GM18907 (cell line): ENCODE results near the gene KDM4B.
"Not testable (repeated sequence)": the region's sequence is repeated elsewhere in the genome, so short reads cannot be mapped to it uniquely, and the experiment has no call there.

ENCODE experiments used
- ATAC-seq: cut with Tn5 transposase; IDR thresholded peaks from one replicate; pipeline ENCODE4 v1.9.1; 2021; ENCODE audit warnings: mild to moderate bottlenecking, moderate library complexity; ENCODE audit not compliant: unreplicated experiment

Gene KDM4B

DNA sequence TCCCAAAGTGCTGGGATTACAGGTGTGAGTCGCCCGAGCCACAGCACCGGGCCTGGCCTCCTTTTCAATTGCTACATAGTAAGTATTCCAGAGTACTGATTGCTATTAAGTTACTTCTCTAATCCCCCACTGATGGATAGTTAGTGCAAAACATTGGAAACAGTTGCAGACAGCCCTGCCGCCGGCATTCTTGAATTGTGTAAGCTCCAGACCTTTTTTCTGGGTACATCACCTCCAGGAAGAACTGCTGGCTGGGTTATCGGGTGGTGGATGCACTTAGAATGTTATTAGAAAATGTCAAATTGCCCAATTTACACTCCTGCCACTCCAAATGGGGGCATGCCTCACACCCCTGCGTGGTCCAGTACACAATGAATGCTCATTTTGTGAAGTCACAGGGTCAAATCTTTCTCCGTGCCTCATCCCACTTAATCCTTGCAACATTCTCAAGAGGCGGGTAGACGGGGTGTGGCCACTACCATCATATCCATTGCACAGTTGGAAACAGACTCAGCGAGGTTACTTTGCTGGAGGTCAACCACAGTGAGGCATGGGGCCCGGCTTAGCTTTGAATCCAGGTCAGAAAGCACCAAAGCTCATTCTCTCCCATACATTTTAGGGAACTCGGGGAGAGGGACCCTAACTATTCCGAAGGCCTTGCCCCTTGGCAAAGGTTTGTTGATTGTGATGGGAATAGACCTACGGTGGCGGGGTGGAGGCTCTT is 1.0 kb upstream of the KDM4B start:
- ATAC-seq: no peak

DNA sequence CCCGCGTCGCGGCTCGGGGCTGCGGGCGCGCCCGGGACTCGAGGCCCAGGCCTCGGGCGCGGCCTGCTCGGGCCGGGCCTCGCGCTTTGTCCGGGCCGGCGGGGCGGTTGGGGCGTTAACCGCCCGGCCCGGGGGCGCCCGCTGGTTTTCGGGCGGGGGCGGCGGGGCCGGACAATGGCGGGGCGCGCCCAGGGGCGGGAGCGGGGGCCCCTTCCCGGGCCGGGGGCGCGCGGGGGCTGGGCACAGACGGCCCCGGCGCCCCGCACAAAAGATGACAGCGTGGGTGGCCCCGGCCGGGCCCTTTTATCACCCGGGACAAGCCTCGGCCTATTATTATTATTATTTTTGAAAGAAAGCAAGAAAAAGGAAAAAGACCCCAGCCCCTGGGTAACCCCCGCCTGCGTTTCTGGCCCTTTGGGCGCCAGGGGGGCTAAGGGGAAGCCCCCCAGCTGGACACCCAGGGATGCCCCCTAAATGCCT is 419 bp downstream of the KDM4B start:
- ATAC-seq: no peak

DNA sequence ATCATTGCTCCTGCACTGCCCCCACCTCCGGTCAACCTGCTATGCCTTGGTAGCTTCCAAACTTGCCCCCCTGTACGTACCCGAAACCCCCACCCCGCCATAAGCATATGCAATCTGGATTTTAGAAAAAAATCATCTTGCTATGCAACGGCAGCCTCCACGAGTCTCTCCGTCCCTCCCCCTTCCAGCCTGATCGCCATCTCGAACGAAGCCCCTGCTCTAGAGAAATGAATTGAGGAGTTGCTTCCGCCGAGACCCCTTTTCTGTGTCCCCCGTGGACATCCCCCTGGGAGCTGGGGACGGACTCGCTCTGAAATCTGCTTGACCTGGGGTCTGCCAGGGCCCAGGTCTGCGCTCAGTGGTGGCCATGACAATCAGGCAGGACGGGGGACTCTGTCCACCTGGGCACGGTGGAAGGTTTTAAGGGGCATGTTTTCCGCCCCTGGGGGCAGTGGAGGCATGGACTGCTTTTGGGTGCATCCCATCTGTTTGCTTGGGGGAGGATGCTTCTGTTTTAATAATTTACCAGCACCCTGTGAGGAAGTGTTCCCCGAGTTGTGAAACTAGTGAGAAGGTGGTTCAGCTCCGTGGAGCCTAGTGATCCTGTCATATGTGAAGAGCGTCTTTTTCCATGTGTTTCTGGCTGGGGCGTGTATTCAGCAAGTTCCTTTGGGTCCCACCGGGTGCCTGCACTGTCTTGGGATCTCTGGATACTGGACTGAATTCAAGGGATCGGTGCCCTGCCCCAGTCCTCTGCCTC is 1.0 kb downstream of the KDM4B start:
- ATAC-seq: no peak

DNA sequence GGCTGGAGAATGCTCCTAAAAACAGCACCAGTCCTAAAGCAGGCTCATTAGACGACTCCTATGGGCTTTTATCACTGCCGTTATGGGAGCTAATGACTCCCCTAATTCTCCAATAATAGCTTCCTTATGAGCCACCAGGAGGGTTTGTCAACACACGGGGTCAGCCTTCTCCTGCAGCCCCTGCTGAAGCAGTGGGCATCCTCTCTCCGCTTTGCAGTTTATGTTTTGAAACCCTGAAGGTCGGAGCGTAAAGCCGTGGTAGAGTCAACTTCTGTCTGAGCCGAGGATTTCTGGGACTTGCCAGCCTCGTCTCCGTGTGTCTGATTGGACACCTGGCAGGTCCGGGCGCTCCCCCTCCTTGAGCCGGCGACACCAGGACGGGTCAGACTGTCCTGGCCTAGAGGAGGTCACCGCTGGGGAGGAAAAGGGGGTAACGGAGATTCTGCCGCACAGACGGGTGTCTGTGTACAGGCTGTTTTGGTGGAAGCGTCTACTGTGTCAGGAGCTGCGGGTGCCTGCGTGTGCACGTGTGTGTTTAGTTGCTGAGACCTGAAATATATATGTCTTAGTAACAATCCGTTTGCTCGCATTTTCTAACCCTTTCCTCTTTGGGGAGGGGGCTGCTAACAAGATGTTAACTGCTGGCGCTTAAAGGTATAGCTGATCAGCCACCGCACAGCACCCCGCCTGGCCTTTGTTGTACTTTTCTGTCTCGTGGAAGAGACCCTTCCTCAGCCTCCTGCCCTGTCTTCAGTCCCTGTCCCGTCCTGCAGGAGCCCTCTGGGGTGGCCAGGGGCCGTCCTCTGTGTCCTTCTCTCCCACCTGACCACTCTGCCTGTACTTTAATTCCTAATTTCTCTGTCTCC is 1.9 kb downstream of the KDM4B start:
- ATAC-seq: no peak

DNA sequence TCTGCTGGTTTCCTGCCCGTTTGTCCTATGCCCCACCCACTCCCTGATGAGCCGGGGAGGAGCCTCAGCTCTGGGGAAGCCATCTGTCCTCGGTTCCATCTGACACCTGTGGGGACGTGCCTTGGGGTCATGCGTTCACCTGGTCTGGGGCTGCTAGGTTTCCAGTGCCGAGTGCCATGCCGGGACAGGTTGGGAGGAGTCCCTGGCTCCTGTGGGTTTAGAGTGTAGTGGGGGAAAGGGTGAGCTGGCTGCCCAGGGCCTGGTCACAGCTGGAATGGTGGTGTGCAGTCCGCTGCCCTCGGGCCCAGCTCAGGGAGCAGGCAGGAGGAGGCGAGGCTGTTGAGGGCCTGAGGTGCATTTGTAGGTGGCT is 2.5 kb downstream of the KDM4B start:
- ATAC-seq: no peak

DNA sequence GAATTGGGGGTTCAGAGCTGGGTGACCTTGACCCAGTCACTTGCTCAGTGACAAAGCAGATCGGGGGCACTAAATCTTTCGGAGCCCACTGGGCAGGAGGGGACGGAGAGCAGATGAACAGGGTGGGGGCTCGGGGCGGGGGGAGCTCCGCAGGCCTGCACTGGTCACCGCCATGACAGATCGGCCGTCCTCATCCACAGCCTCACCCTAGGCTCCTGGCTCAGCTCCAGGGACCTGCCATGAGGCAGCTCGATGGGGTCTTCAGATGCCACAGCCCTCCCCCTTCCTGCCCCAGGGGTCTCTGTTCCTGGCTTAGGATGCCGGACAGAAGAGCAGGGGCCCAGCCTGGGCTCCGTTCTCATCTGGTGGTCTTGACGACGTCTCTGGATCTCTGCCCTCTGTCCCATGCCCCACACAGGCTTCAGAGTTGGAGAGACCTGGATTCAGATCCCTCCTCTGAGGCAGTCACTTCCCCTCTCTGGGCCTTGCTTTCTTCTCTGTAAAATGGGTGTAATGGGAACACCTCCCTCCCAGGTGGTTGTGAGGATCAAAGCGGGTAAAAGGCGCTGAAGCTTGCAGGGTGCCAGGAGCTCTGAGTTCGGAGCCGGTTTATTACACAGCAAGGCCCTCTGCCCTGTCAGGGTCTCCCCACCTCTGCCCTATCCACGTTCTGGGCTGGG is 3.0 kb downstream of the KDM4B start:
- no peak for ATAC-seq

DNA sequence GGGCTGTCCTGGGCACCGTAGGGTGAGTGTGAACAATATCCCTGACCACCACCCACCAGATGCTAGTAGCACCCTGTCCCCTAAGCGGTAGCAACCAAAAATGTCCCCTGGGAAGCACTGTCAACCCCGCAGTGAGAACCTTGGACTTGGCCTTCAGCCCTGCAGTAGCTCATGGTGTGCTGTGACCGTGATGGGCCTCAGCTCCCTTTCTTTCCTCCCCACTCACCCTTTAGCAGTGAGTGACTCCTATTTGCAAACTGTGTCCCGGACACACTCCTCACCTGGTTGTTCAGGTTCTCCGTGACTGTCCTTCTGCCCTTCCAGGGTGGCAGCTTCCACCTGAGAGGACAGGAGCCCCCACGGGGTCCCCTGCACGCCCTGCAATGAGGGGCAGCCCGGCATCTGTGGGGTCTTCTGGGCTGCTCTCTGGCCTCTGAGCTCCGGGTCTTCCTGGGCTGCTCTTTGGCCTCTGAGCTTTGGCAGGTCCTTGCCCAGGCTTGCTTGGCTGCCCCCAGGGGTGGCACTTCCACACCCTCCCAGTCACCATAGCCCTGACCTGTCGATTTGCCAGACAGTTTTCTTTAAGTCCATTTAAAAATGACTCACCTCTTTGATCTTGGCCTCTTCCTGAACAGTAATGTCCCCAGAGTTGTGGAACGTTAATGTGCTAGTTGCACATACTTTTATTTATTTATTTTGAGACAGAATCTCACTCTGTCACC is 3.8 kb downstream of the KDM4B start:
- ATAC-seq: no peak

DNA sequence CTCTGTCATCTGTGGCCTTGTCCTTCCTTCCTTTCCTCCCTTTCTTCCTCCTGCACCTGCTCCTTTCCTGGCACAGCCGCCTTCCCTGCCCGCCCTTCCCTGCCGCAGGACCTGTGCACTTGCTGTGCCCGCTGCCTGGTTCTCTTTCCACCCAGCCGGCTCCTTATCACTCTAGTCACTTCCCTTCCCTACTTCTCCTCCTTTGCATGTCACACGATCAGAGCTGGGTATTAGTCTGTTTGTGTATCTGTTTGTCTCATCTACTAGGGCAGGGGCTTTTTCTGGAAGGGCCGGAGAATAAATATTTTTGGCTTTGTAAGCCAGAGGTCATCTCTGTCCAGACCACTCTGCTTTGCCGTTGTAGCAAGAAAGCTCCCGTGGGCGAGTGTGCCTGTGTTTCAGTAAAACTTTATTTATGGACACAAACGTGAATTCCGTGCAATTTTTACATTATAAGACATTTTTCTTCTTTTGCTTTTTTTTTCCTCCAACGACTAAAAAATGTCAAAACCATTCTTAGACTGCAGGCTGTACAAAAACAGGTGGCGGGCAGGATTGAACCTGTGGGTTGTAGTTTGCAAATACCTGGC is 6.1 kb downstream of the KDM4B start:
- ATAC-seq: no peak

DNA sequence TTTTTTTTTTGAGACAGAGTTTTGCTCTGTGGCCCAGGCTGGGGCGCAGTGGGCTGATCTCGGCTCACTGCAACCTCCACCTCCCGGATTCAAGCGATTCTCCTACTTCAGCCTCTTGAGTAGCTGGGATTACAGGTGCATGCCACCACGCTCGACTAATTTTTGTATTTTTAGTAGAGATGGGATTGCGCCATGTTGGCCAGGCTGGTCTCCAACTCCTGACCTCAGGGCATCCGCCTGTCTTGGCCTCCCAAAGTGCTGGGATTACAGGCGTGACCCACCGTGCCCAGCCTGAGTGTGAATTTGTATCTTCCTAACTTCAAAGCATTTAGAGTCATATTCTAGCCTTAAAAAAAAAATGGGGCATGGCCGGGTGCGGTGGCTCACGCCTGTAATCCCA is 6.7 kb downstream of the KDM4B start:
- ATAC-seq: not testable (repeated sequence)

DNA sequence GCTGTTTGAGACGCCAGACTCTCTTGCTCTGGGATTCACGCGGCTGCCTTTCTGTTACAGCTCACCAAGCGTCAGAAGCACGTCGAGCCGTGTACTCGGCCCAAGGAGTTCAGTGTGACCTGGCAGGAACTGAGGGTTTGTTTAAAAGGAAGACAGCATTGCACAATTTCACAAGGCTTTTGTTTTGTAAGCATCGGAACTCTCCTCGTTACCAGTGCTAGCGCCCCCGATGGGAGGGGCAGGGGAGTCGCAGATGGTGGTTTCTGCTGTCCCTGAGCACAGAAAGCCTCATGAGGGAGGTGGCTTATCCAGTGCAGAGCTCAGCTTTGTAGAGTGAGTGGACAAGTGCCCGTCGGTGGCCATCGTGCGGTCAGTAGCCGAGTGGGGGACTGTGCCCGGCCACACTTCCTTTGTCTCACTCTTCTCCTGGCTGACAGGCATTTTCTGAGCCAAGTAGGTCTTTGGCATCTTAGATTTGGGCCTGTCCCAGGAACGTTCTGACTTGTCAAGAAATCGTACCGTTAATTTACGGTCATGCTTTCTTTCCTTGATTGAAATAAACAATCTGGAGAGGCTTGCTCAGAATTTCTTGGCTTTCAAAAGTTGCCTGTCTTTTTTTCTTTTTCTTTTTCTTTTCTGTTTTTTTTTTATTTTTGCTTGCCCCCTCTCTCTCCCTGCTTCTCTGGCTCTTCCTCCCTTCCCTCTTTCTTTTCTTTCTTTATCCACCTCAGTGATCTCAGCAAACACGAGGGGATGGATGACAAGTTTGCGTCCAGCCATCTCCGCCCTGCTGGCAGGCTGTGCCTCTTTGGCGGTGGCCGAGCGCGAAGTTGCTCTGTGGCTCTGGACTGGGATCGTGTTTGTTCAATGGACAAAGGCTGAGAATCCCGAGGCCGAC is 7.7 kb downstream of the KDM4B start:
- ATAC-seq: no peak

DNA sequence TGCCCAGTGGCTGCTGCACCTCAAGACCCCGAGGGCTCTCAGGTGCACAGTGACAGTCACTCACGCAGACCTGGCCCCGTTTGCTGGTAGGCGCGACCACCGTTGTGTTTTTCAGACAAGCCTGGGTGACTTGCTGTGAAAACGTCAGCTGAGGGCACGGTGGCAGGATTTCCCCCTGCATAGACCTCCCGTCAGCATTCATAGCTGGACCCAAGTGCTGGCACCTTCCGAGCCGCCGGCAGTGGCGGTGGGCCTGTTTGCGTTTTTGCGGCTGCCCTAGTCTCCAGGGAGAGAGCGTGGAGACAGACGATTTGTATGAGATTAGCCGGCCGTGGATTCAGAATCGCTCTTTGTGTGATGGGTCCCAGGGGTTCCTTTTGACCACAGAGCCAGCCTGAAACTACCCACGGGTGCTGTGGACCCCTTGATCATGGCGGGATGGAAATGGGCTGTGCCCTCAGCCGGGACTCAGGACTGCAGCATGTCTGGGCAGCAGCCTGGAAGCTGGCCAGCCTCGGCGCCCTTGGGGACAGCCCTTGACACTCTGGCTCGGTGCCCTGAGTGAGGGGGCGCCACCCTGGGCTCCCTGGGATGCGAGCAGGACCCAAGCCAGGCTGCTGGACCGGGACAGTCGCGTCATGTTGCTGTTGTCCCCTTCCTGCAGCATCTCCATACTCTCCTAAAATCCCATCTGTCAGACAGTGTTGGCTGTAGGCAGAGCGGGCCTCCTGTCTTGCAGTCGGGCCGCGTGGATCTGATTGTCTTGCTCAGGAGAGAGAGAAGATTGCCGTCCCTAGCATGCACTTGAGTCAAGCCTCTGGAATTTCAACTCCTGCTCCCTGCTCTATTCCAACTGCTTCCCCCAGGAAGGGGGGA is 8.6 kb downstream of the KDM4B start:
- ATAC-seq: no peak

DNA sequence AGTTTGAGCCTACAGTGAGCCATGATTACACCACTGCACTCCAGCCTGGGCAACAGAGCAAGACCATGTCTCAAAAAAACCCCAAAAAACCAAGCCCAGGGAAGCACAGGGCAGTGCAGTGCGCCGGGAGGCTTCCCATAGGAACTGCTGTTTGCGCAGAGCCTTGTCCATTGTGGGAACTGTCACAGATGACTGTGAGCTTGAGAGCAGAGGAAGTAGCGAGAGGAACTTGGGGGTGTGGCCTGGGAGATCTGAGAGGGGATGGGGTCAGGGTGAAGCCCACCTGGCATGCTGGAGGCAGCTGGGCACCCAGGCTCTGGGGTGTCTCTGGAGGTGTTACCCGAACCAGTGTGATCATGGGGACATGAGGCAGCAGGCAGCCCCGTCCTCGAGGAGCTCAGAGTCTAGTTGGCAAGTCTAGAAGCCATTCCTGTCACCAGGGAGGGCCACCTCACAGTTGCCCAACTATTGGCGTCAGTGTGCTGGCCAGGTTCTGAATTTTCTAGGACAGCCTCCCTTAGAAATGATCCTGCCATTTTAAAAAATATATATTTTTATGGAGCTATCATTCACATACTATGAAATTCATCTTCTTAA is 10.4 kb downstream of the KDM4B start:
- ATAC-seq: no peak

DNA sequence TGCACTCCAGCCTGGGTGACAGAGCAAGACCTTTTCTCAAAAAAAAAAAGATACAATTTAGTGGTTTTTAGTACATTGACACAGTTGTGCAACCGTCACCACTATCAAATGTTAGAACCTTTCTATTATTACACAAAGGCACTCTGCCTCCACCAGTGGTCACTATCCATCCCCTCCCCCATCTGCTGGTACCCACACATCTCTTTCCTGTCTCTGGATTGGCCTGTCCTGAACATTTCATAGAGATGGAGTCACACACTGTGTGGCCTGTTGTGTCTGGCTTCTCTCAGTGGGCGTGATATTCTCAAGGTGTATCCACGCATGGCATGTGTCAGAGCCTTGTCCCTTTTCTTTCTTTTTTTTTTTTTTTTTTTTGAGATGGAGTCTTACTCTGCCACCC is 11.2 kb downstream of the KDM4B start:
- ATAC-seq: no peak

DNA sequence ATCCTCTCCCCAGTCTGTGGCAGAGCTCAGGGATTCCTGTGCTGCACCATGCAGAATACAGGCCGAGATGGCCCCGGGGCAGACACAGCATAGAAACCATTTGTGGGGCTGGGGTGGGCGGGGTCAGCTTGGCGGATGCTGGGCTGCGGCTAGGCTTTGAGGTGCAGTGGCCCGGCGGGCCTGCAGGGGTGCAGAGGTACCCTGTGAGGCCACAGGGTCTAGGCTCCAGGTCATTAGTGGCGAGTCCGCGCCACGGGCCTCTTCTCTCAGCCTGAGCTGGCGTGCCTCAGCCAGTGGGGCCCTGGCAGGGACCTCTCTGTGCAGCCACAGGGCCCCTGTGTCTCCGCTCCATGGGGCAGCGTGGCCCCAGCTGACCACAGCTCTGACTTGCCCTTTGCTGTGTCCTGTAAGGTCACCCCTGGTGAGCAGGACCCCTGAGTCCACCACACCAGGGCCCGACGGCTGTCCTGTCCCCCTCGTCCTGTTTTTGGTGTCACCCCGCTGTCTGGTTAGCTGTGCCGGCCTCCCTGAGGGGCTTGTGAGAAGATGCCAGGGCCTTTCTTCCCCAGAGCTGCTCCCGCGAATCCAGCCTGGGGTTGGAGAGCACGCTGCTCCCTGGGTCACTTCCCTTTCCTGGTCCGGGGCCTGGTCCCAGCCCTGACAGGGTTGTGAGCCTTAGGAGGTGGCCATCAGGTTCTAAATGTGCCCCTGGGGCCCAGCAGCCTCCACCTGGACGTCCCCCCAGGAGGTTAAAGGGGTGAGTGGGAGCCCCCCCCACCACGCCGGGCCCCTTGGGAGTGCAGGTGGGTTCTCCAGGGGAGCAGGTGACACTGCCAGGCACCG is 12.1 kb downstream of the KDM4B start:
- no peak for ATAC-seq

DNA sequence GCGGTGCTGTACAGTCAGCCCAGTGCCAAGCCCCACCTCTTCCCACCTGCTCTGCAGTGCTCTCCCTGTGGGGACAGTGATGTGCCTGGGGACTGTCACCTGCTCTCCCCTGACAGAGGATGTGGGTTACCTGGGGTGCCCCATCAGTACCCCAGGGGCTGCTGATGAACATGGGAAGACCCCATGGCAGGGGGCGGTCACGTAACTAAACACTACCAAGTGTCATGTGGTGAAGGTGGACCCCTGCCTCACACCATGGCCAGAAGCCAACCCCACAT is 12.7 kb downstream of the KDM4B start:
- ATAC-seq: no peak

DNA sequence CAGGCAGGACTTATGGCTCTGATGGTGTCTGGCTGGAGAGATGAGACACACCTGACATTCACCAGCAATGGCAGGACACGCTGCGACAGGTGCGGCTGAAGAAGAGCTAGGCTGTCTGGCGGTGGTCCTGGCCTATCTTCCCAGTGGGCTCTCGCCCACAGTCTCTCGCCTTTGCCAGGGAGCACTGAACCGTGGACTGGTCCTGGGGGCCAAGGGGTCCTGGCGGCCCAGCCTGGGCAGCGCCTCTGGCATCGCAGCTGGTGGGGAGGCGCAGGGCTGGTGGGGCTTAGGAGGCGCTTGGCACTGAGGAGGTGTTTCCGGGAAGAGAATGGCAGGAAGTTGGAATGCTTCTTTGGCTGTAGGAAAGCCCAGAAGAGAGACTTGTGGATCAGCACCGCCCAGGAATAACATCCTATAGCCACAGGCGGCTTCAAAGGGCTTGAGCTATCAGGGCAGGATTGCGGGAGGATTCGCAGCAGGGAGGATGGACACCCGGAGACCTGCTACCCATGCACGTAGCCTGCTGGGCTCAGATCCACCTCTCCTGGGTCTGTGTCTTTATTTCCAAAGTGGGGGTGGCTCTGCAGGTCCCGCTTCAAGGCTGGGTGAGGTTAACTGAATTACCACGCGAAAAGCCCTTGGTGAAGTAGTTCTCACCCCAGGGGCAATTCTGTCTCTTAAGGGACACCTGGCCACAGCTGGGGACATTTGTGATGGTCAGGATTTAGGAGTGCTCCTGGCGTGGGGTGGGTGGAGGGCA is 14.6 kb downstream of the KDM4B start:
- ATAC-seq: no peak
